Measurements from ENCODE around the gene FOSL2.

FOSL2 gene

DNA sequence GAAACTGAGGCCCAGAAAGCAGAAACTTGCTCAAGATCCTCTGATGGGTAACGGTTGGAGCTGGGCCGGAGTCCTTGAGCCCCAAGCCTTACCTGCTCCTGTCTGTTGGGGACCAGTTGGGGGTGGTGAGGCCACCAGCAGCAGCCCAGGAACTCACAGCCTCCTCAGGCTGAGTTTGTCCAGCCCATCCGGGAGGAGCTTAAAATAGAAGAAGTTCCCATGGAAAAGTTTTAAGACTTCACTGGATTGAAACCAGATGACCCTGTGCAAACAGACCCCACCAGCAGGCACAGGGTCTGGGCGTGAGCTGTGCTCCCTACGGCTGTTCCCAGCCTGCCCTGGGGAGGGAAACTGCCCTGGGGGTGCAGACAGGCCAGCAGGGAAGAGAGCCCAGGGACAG lies 40.6 kb upstream of the FOSL2 start:
- DNase-seq (no peak), ATAC-seq (no peak)
- Mint-ChIP-seq H3K4me3 (no peak overlapping the region), H3K27ac (no peak overlapping the region), H3K4me1 (peaks cover 69% of the 10 kb centered on the region), H3K9me3 (no peaks in the 10 kb centered on the region), H3K27me3 (no peaks in the 10 kb centered on the region)

DNA sequence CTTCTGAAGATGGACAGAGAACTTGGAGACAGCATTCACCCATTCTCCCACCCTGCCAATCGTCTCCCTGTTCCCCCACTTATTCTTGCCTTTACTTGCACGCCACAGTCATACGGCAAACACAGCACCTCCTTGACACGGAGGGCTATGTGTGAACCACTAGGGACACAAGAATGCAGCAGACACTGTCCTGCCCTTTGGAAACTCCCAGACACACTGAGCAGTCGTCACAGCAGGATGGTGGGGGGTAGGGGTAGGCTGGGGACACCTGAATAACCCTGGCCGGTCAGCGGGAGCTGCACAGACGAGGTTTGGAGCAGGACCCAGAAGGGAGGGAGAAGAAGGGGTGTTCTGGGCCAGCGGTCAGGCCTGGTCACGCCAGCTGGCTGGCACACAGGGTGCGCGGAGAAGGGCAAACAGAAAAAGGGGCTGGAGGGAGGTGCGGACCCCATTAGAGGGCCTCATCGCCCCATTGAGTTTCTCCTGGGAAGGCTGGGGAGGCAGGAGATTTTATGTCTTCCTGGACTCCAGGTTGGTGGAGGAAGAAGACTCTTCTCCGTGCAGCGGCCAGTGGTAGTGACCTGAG lies 40.0 kb upstream of the FOSL2 start:
- ATAC-seq (no peak), DNase-seq (no peak)
- no peak overlapping the region for H3K27ac Mint-ChIP-seq
- peaks cover 65% of the 10 kb centered on the region for H3K4me1 Mint-ChIP-seq
- H3K4me3 Mint-ChIP-seq: no peak overlapping the region
- H3K9me3 Mint-ChIP-seq: no peaks in the 10 kb centered on the region
- H3K27me3 Mint-ChIP-seq: no peaks in the 10 kb centered on the region

DNA sequence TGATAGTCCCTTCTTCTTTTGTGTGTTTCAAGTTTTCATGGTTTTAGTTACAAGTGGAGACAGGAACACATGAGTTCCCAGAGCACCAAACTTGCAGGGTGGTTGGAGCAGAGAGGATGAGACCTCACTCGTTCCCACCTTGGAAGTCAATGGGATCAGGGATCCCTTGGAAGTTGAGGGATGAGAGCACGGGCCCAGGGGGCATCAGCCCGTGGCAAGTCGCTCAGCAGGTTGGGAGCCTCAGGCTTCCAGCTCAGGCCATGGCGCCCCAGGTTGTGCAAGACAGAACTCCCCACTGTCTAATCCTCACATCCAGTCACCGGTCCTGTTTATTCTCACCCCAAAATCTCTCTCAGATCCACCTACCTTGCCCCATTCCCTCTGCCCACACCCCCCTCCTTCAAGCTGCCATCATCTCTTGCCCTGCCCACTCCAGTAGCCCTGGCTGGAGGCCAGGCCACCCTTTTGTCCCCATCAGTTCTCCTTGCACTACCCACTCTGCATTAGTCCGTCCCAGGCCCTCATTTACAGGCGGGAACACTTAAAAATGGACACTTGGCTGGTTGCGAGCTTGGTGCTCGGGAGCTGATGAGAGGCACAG lies 37.6 kb upstream of the FOSL2 start:
- H3K4me1 Mint-ChIP-seq: peaks cover 70% of the 10 kb centered on the region
- DNase-seq (no peak), ATAC-seq (no peak)
- H3K4me3 Mint-ChIP-seq: no peak overlapping the region
- H3K27ac Mint-ChIP-seq: no peak overlapping the region
- H3K27me3 Mint-ChIP-seq: no peaks in the 10 kb centered on the region
- no peaks in the 10 kb centered on the region for H3K9me3 Mint-ChIP-seq

DNA sequence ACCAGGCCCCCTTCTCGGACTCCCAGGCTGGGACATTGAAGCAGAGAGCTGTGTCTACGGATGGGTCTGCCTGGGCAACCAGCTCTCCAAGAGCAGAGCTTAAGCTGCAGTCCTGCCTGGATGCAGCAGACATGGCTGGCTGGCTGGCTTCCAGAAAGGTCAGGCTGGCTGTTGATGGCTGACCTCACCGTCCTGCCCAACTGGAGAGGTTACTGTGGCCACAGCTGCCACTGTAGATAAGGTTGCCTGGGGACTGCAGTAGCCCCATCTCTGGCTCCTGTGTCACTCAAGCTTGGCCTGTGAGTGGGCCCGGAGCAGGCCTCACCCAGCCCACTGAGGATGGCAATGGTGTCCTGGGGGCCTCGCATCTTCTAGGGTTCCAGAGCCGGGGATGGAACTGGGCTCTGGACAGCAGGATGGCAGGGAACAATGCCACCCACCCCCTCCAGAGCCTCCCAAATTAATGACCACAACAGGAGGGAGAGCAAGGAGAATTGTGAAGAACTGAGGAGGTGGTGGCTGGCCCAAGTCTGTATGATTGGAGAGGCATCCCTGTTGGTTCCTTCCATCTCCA lies 37.0 kb upstream of the FOSL2 start:
- DNase-seq: no peak
- peaks cover 75% of the 10 kb centered on the region for H3K4me1 Mint-ChIP-seq
- no peak for ATAC-seq
- H3K27me3 Mint-ChIP-seq: peaks cover 3% of the 10 kb centered on the region
- H3K4me3 Mint-ChIP-seq: no peak overlapping the region
- no peaks in the 10 kb centered on the region for H3K9me3 Mint-ChIP-seq
- H3K27ac Mint-ChIP-seq: peak overlapping the region; percentile 48 to 86

DNA sequence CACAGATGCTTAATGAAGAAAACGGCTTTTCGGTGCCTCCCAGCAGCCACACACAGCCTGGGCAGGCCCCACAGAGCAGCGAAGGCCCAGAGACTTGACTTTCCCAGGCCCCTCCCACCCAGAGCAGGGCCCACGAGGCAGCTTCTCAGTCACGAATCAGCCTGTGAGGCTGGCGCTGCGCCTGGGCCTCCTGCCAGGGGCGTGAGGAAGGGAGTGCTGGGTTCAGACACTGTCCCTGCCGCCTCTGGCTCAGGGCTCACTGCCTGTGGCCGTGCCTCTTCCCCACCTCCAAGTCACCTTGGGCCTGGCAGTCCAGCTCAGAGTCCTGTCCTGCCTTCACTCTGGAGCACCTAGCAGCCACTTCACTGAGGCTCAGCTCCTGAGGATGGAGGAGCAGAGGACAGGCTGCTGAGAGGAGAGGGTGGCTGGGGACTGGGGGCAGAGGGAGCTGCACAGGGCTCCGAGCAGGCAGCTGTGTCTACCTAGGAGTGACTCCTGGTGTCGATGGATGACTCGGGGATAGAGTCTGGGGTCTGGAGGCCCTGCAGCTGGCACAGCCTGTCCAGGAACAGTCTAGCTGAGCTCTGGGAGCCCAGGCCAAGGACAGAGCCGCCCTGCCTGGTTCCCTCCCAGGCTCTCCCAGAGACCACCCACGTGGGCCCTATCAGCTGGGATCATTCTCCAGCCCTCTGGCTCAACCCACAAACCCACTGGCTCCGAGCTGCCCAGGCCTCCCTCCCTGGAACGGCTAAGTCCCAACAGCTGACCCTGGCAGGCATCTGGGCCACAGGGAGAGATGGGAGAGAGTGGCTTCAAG lies 36.4 kb upstream of the FOSL2 start:
- H3K27ac Mint-ChIP-seq: peak overlapping the region; percentile 48 to 86
- ATAC-seq (no peak), DNase-seq (peak in 1 of 2 donors; percentile 31)
- H3K4me1 Mint-ChIP-seq: peaks cover 75% of the 10 kb centered on the region
- H3K9me3 Mint-ChIP-seq: no peaks in the 10 kb centered on the region
- no peak overlapping the region for H3K4me3 Mint-ChIP-seq
- peaks cover 10% of the 10 kb centered on the region for H3K27me3 Mint-ChIP-seq

DNA sequence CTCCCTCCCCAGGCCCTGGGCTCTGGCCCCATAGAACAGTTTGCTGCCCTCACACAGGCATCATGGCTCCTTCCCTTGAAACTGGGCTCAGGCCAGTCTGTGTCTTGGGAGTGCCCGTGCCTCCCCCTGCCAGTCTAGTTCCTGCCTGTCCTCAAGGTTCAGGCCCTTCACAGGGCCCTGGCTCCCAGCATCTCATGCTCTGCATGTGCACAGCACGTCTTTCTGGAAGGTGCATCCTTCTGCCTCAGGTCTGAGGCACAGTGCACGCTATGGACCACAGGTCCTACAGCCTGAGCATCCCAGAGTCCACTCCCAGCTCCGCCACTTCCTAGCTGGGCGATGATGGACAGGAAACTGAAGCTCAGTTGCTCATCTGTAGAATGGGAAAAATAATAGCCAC lies 35.6 kb upstream of the FOSL2 start:
- Mint-ChIP-seq H3K27ac (peak overlapping the region in 1 of 2 donors; percentile 59), H3K9me3 (no peaks in the 10 kb centered on the region), H3K4me1 (peaks cover 76% of the 10 kb centered on the region), H3K27me3 (peaks cover 17% of the 10 kb centered on the region), H3K4me3 (no peak overlapping the region)
- ATAC-seq (no peak), DNase-seq (no peak)

DNA sequence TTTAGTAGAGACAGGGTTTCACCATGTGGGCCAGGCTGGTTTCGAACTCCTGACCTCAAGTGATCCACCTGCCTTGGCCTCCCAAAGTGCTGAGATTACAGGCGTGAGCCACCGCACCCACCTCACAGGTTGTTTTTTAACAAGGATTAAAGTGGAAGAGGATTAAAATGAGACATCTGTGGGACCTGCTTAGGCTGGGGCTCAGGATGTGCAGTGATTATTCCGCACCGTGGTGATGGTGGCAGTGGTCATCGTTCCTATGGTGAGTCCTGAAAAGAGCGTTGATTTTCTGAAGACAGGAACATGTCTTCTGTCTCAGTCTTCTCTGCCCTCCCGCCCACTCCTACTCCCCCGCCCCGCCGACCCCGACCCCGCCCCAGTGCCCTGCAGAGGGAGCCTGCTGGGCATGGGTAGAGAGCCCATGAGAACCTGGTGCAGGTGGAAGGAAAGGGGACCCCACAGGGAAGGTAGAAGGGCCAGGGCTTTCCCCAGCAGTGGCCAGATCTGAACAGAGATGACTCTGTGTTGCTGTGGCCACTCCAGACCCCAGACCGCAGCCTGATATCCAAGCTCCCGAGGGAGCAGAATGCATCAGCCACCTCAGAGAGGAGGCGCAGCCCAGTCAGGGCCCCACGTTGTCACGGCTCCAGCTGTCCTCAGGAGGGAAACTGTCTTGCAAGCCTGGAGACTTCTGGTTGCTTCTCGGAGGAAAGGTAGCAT lies 34.5 kb upstream of the FOSL2 start:
- no peak for ATAC-seq
- Mint-ChIP-seq H3K9me3 (no peaks in the 10 kb centered on the region), H3K27ac (peak overlapping the region in 1 of 2 donors; percentile 96), H3K4me3 (peak overlapping the region in 1 of 2 donors; percentile 68), H3K4me1 (peaks cover 78% of the 10 kb centered on the region), H3K27me3 (peaks cover 25% of the 10 kb centered on the region)
- no peak for DNase-seq

DNA sequence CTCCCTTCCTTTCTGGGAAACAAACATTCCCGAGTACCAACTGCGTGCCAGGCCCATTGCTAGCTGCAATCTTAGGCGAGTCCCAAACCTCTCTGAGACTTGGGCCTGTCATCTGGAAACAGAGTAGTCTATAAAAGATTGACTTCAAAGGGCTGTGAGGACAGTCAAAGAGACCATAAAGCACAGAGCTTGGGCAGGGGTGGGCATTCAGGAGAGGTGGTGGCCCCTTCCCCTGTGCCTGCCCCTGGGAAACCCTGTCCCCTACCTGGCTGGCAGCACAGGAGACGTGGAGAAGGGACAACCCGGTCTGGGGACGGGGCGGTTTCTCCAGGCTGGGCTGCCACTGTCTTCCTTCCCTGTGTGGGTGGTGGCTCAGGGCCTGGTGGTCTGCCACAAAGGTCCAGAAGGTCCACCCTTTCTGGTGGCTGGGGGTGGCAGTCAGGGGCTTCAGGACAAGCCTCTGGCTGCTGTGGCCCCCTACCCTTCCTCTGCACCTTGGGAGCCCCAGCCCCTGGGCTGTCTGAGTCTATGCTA lies 33.9 kb upstream of the FOSL2 start:
- DNase-seq (peak in 1 of 2 donors; percentile 41), ATAC-seq (peak; percentile 11)
- Mint-ChIP-seq H3K27me3 (peaks cover 31% of the 10 kb centered on the region), H3K9me3 (no peaks in the 10 kb centered on the region), H3K4me1 (peaks cover 84% of the 10 kb centered on the region), H3K27ac (peak overlapping the region; percentile 27 to 96), H3K4me3 (peak overlapping the region; percentile 68 to 73)

DNA sequence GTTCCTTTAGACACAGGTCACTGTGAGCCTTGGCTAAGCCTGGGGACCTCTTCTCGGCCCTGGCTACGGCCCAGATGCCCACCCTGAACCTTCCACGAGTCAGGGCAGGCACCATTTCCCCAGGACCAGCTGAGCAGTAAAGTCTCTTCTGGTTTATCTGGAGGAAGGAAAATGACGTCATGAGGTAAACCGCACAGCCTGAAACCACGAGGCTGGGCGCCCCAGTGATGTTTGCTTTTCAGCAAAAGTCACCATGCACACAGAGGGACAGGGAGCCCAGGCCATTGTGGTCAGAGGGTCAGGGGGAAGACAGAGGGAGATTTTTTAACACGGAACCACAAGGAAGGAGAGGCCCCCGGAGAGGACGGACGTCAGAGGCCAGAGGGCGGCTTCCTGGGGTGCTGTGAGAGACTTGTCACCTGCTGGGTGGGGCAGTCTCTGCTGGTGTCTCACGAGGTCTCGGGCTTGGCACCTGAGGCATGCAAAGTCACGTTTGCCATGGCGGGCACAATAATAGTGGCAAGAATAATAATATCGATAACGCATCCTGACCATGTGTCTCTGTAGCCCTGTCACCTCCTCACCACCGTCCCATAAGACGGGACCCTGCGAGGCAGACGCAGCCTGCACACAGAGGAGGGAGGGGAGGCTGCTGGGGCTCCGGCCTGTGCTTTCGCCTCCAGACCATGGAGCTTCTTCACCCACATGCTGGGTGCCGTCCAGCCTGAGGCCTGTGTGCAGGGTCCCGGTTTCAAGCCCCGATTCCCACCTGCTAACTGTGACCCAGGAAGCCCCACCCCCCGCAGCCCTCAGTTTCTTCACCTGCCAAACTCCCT lies 33.2 kb upstream of the FOSL2 start:
- no peaks in the 10 kb centered on the region for H3K9me3 Mint-ChIP-seq
- ATAC-seq (peak; percentile 91), DNase-seq (peak; percentile 77 to 94)
- H3K4me3 Mint-ChIP-seq: peak overlapping the region; percentile 68 to 73
- peaks cover 38% of the 10 kb centered on the region for H3K27me3 Mint-ChIP-seq
- peak overlapping the region; percentile 61 to 96 for H3K27ac Mint-ChIP-seq
- H3K4me1 Mint-ChIP-seq: peaks cover 91% of the 10 kb centered on the region

DNA sequence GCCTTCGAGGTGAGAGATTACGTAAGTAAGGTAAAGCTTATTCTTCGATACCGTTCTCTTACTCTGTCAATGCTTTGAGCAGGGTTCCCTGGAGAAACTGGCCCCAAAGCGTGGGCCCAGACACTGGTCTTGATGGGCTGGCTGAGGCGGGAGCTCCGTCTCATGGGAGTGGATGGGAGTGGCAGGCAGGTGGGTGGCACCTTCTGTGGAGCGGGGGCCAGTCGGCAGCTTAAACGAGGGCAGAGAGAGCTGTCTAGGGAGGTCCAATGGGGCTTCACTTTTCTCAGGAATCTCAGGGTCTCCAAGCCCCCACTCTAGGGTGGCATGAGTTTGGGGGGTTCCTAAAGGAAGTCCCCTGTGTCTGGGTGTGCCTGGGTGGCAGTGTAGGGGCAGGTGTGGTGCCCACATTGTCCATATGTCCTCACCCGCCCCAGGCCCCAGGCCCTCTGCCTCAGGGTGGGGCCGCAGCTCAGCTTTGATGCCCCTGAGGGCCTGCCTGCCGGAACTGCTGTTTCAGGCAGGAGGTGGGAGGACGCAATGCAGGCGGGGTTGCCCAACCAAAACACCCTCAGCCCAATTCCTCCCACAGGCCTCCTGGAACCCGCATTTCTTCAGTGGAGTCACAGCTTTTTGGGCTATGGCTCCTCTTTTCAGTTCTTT lies 32.5 kb upstream of the FOSL2 start:
- H3K4me1 Mint-ChIP-seq: peaks cover 95% of the 10 kb centered on the region
- H3K4me3 Mint-ChIP-seq: peak overlapping the region; percentile 68 to 69
- ATAC-seq (no peak), DNase-seq (peak in 1 of 2 donors; percentile 29)
- peak overlapping the region; percentile 85 to 87 for H3K27ac Mint-ChIP-seq
- peaks cover 44% of the 10 kb centered on the region for H3K27me3 Mint-ChIP-seq
- H3K9me3 Mint-ChIP-seq: no peaks in the 10 kb centered on the region

DNA sequence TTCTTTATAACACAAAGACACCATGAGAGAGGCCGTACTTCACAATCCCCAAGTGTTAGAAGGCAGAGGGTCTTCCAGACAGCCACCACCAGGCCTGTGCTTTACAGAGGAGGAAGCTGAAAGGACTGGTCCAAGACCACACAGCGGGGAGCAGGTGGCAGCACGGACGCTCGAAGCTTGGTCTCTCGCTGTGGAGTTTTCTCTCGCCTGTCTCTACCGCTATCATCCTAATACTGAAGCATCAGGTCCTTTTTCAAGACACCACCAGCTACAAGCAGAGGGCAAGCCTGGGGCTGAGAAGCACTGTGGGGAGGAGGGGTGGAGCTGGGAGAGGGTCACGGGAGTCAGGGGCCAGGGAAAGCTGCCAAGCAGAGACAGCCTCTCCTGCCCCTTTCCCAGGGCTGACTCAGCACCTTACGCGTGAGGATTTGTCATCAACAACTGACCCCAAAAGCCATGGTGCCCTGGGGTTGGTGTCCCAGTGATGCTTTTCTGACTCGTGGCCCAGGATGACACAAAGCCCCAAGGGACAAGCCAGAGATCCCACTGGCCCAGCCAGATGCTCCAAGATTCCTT lies 31.9 kb upstream of the FOSL2 start:
- no peak for ATAC-seq
- H3K4me3 Mint-ChIP-seq: peak overlapping the region; percentile 68 to 69
- H3K27ac Mint-ChIP-seq: peak overlapping the region; percentile 85 to 87
- no peak for DNase-seq
- no peaks in the 10 kb centered on the region for H3K9me3 Mint-ChIP-seq
- H3K4me1 Mint-ChIP-seq: peaks cover 96% of the 10 kb centered on the region
- peaks cover 44% of the 10 kb centered on the region for H3K27me3 Mint-ChIP-seq

DNA sequence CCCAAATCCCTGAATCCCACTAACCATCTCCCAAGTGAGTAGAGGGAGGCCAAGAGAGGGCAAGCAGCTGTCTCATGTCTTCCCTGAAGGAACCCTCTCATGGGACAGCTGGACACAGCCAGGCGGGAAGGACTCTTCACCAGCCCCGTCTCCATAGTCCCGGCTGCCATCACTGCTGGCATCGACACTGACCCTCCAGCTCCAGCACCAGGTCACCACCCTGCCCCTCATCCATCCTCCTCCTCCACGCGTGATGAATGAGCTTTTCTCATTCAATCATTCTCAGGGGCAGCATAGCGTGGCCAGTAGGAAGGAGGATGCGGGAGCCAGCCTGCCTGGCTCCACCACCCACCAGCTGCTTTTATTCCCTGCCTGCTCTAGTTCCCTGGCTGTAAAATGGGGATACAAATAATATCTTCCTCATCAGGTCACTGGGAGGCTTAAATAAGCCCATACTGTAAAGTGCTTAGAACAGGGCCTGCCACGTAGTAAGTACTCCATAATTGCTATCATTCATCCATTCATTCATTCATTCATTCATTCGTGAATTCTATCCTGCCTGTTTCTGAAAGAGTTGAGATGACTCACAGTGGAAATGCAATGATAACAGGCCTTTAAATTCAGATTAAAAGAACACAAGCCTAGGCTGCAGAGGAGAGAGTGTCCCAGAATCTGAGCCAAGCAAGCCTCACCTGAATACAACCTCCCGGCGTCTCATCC lies 30.5 kb upstream of the FOSL2 start:
- H3K27ac Mint-ChIP-seq: peak overlapping the region in 1 of 2 donors; percentile 90
- DNase-seq (no peak), ATAC-seq (no peak)
- H3K4me1 Mint-ChIP-seq: peaks cover 96% of the 10 kb centered on the region
- H3K9me3 Mint-ChIP-seq: no peaks in the 10 kb centered on the region
- H3K27me3 Mint-ChIP-seq: peaks cover 44% of the 10 kb centered on the region
- no peak overlapping the region for H3K4me3 Mint-ChIP-seq

DNA sequence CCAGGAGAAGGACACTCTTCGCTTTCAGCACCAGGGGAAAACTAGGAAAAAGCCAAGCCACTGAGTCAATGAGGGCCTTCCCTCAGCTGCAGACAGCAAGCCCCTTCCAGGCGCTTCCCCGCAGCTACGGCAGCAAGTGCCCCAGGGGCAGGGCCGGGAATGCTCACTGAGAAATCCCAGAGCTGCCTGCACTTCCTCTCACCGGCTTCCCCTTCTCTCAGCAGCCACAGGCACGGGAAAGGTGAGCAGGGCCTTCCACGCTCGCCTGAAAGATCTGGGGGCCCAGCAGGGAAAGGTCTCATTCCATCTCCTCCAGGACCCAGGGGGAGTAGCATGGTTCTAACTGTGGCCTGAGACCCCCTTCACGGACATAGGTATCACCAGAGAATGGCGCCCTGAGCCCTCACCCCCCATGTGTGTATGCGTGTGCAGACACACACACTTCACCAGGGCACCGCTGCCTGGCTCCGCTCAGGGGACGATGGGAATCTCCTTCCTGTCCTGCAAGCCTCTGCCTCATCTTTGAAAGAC lies 29.6 kb upstream of the FOSL2 start:
- H3K4me3 Mint-ChIP-seq: no peak overlapping the region
- no peak for ATAC-seq
- no peak for DNase-seq
- H3K27me3 Mint-ChIP-seq: peaks cover 44% of the 10 kb centered on the region
- H3K27ac Mint-ChIP-seq: peak overlapping the region in 1 of 2 donors; percentile 55
- H3K4me1 Mint-ChIP-seq: peaks cover 98% of the 10 kb centered on the region
- H3K9me3 Mint-ChIP-seq: no peaks in the 10 kb centered on the region

Measured in stimulated activated naive CD8-positive, alpha-beta T cell treated with anti-CD3 and anti-CD28 coated beads, Interleukin-15, amount 100 ng/mL, for 72 hours (primary cell).